GM23338 (cell line): ENCODE data around the gene ANAPC2.

Source experiments
- CREB1 ChIP-seq: fragments of 250-450 bp; sonication (Bioruptor Pico); IDR thresholded peaks from 2 replicates; pipeline ENCODE4 v1.5.0; 2020; ENCODE audit warnings: low read depth, mild to moderate bottlenecking, moderate library complexity
- EZH2 ChIP-seq: fragments of 200-600 bp; sonication (generic); IDR thresholded peaks from one replicate; pipeline ENCODE4 v1.8.0; 2017; ENCODE audit warnings: antibody characterized with exemption, mild to moderate bottlenecking, low read depth; ENCODE audit not compliant: unreplicated experiment
- EZH2phosphoT487 ChIP-seq: fragments of 200-600 bp; sonication (generic); IDR thresholded peaks from one replicate; pipeline ENCODE4 v1.8.1; 2018; ENCODE audit warnings: antibody characterized with exemption; ENCODE audit not compliant: unreplicated experiment
- JUNB ChIP-seq: IDR thresholded peaks from one replicate; pipeline ENCODE4 v1.6.1; 2016; ENCODE audit warnings: antibody characterized with exemption; ENCODE audit not compliant: unreplicated experiment
- NANOG ChIP-seq: IDR thresholded peaks from 2 replicates; pipeline ENCODE4 v1.6.1; 2016; ENCODE audit warnings: antibody characterized with exemption, borderline replicate concordance
- POLR2AphosphoS5 ChIP-seq: IDR thresholded peaks from 2 replicates; pipeline ENCODE4 v1.6.1; 2016; ENCODE audit warnings: antibody characterized with exemption, low read depth
- TF ChIP-seq, protein P1 (sequence below), 2 experiments: fragments of 200-600 bp in 1 of 2; sonication (generic) in 1 of 2; conservative IDR thresholded peaks; 2 replicates each; pipeline versions ENCODE4 v1.5.1 to v1.6.1; 2016 to 2017; ENCODE audit warnings: antibody characterized with exemption in 2 of 2, low read depth in 2 of 2, mild to moderate bottlenecking in 2 of 2, moderate library complexity in 1 of 2
- TF ChIP-seq, protein P2 (sequence below): IDR thresholded peaks from one replicate; pipeline ENCODE4 v1.6.1; 2018; ENCODE audit warnings: antibody characterized with exemption; ENCODE audit not compliant: unreplicated experiment
- TF ChIP-seq, protein P3 (sequence below): fragments of 250-450 bp; sonication (Bioruptor Pico); IDR thresholded peaks from 2 replicates; pipeline ENCODE4 v1.5.0; 2020; ENCODE audit warnings: mild to moderate bottlenecking, moderate library complexity
- TF ChIP-seq, protein P4 (sequence below): IDR thresholded peaks from 2 replicates; pipeline ENCODE4 v1.6.1; 2016; ENCODE audit warnings: antibody characterized with exemption

DNA sequence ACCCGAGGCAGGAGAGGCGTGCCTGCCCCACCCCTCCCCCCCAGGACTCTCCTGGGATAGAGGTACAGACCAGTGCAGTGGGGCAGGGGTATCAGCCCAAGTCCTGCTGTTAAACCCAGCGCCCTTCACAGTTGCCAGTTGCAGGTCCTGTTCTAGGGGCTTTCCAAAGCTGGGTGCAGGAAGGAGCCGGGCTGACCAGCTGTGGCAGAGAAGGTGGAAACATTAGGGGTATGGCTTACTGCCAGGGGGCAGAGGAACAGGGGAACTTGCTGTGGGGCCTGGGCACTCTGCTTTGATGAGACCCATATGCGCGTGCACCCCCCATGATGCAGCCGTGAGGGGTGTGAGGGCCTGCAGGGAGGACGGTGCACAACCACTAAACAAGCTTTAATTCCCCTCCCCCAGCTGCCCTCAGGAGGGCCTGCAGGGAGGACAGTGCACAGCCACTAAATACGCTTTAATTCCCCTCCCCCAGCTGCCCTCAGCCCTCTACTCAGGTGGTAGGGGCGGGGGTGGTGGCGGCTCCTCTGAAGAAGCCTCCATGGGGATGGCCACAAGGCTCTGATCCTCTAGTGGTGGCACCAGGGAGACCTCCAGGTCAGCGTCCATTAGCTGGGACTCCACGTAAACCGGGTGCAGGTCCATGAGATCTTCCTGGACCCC is 17.7 kb downstream of the ANAPC2 start:
- TF ChIP-seq, protein P1, sequence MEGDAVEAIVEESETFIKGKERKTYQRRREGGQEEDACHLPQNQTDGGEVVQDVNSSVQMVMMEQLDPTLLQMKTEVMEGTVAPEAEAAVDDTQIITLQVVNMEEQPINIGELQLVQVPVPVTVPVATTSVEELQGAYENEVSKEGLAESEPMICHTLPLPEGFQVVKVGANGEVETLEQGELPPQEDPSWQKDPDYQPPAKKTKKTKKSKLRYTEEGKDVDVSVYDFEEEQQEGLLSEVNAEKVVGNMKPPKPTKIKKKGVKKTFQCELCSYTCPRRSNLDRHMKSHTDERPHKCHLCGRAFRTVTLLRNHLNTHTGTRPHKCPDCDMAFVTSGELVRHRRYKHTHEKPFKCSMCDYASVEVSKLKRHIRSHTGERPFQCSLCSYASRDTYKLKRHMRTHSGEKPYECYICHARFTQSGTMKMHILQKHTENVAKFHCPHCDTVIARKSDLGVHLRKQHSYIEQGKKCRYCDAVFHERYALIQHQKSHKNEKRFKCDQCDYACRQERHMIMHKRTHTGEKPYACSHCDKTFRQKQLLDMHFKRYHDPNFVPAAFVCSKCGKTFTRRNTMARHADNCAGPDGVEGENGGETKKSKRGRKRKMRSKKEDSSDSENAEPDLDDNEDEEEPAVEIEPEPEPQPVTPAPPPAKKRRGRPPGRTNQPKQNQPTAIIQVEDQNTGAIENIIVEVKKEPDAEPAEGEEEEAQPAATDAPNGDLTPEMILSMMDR (conservative IDR thresholded peaks at IDR 0.05; ENCODE audit: low read depth in 2 of 2), result no peak
- TF ChIP-seq, protein P2, sequence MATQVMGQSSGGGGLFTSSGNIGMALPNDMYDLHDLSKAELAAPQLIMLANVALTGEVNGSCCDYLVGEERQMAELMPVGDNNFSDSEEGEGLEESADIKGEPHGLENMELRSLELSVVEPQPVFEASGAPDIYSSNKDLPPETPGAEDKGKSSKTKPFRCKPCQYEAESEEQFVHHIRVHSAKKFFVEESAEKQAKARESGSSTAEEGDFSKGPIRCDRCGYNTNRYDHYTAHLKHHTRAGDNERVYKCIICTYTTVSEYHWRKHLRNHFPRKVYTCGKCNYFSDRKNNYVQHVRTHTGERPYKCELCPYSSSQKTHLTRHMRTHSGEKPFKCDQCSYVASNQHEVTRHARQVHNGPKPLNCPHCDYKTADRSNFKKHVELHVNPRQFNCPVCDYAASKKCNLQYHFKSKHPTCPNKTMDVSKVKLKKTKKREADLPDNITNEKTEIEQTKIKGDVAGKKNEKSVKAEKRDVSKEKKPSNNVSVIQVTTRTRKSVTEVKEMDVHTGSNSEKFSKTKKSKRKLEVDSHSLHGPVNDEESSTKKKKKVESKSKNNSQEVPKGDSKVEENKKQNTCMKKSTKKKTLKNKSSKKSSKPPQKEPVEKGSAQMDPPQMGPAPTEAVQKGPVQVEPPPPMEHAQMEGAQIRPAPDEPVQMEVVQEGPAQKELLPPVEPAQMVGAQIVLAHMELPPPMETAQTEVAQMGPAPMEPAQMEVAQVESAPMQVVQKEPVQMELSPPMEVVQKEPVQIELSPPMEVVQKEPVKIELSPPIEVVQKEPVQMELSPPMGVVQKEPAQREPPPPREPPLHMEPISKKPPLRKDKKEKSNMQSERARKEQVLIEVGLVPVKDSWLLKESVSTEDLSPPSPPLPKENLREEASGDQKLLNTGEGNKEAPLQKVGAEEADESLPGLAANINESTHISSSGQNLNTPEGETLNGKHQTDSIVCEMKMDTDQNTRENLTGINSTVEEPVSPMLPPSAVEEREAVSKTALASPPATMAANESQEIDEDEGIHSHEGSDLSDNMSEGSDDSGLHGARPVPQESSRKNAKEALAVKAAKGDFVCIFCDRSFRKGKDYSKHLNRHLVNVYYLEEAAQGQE, result no peak
- TF ChIP-seq EZH2phosphoT487 (no peak), CREB1 (no peak), POLR2AphosphoS5 (no peak), JUNB (no peak), NANOG (no peak), EZH2 (no peak)
- TF ChIP-seq, protein P3, sequence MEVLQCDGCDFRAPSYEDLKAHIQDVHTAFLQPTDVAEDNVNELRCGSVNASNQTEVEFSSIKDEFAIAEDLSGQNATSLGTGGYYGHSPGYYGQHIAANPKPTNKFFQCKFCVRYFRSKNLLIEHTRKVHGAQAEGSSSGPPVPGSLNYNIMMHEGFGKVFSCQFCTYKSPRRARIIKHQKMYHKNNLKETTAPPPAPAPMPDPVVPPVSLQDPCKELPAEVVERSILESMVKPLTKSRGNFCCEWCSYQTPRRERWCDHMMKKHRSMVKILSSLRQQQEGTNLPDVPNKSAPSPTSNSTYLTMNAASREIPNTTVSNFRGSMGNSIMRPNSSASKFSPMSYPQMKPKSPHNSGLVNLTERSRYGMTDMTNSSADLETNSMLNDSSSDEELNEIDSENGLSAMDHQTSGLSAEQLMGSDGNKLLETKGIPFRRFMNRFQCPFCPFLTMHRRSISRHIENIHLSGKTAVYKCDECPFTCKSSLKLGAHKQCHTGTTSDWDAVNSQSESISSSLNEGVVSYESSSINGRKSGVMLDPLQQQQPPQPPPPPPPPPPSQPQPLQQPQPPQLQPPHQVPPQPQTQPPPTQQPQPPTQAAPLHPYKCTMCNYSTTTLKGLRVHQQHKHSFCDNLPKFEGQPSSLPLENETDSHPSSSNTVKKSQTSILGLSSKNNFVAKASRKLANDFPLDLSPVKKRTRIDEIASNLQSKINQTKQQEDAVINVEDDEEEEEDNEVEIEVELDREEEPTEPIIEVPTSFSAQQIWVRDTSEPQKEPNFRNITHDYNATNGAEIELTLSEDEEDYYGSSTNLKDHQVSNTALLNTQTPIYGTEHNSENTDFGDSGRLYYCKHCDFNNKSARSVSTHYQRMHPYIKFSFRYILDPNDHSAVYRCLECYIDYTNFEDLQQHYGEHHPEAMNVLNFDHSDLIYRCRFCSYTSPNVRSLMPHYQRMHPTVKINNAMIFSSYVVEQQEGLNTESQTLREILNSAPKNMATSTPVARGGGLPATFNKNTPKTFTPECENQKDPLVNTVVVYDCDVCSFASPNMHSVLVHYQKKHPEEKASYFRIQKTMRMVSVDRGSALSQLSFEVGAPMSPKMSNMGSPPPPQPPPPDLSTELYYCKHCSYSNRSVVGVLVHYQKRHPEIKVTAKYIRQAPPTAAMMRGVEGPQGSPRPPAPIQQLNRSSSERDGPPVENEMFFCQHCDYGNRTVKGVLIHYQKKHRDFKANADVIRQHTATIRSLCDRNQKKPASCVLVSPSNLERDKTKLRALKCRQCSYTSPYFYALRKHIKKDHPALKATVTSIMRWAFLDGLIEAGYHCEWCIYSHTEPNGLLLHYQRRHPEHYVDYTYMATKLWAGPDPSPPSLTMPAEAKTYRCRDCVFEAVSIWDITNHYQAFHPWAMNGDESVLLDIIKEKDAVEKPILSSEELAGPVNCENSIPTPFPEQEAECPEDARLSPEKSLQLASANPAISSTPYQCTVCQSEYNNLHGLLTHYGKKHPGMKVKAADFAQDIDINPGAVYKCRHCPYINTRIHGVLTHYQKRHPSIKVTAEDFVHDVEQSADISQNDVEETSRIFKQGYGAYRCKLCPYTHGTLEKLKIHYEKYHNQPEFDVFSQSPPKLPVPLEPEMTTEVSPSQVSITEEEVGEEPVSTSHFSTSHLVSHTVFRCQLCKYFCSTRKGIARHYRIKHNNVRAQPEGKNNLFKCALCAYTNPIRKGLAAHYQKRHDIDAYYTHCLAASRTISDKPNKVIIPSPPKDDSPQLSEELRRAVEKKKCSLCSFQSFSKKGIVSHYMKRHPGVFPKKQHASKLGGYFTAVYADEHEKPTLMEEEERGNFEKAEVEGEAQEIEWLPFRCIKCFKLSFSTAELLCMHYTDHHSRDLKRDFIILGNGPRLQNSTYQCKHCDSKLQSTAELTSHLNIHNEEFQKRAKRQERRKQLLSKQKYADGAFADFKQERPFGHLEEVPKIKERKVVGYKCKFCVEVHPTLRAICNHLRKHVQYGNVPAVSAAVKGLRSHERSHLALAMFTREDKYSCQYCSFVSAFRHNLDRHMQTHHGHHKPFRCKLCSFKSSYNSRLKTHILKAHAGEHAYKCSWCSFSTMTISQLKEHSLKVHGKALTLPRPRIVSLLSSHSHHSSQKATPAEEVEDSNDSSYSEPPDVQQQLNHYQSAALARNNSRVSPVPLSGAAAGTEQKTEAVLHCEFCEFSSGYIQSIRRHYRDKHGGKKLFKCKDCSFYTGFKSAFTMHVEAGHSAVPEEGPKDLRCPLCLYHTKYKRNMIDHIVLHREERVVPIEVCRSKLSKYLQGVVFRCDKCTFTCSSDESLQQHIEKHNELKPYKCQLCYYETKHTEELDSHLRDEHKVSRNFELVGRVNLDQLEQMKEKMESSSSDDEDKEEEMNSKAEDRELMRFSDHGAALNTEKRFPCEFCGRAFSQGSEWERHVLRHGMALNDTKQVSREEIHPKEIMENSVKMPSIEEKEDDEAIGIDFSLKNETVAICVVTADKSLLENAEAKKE (CRISPR knock-in tag), result no peak
- TF ChIP-seq, protein P4, sequence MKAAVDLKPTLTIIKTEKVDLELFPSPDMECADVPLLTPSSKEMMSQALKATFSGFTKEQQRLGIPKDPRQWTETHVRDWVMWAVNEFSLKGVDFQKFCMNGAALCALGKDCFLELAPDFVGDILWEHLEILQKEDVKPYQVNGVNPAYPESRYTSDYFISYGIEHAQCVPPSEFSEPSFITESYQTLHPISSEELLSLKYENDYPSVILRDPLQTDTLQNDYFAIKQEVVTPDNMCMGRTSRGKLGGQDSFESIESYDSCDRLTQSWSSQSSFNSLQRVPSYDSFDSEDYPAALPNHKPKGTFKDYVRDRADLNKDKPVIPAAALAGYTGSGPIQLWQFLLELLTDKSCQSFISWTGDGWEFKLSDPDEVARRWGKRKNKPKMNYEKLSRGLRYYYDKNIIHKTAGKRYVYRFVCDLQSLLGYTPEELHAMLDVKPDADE, result no peak
